ENCODE results near the gene ZNF341.

The ZNF341 gene

DNA sequence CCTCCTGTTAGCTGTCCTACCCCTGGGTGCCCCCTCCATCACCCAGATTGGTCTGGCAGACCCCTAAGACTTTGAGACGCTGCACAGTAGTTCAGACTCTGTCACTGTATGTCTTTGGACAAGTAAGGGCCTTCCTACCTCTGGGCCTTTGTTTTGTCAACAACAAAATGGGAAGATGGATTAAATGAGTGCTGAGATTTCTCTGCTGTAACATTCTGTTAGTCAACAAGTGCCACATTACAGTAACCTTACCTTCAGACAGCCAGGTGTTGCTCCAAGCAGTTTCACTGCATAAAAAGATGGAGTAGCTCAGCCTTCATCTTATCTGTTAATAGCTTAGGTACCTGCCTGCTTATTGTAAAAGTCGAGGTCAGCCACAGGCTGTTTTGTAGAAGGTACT is 95.3 kb downstream of the ZNF341 start:
- DNase-seq: no peak

DNA sequence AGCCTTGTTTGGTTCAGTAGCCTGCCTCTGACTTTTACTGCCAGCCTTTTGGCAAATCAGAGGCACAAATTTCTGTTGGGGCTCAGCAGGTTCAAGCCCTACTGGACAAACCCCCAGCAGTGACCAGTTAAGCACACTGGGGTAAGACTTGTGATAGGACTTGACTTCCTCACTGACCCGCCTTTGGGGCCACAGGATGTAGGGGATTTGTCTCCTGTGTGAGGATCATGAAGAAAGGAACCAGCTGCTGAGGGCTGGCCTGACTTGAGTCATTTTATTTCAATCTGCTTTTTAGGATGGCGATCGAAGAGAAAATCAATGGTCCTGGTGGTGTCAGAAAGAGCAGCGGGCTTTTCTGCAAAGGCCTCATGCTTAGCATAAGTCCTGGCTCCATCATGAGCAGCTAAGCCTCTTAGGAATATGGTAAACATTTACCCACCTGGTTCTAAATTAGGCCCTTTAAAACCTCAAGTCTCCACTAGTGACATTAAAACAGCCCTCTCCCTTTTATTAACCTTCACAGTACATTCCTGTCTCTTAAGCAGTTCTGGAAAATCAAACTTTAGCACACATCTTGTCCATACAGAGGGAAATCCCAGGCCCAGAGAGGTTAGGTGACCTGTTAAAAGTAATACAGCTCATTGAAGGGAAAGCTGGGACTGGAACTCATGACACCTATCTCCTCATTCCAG is 96.0 kb downstream of the ZNF341 start:
- DNase-seq: no peak

DNA sequence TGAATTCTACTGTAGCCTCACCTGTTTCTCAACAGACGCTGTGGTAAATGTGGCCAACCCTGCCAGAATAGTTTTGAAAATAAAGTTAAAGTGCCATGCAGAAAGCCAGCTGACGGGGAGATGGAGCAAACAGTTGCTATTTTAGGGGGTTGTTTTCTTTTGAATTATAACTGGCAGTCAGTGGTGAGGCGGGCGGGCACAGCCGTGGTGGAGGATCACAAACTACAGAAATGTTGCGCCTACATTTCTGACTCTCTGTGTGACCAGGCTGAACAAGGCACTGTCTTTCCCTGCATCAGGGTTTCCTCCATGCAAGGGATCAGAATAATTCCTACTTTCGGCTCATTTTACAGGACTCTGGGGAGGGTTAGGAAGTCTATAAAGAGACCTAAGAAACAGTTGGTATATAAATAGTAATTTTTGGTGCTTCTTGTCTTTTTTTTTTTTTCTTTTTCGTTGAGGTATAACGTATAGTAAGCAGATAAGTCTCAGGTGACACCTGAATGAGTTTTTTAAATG is 96.6 kb downstream of the ZNF341 start:
- DNase-seq: no peak

DNA sequence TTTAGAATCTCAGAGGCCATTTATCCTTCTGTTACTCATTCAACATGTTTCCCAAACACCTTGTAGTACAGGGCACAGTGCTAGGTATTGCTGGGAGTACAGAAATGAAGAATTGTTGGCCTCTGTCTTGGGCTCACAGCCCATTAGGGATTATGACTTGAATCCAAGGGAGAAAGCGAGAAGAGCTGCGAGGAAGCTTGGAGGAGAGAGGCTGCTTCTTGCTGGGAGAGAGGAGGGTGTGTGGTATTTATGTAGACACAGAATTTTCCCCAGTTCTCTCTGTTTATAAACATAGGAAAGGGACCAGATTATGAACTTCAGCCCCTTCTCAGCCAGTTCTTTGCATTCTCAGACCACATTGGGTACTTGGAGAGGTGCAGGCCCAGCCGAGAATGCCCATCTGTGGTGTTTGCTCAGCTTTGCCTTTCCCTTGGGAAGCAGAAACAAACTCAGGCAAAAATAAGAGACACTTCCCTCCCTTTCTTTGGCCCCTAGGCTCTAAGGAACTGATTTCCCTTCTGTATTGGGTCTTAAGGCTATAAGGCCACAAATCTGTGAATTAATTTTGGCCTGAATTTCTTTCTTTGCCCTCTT is 97.3 kb downstream of the ZNF341 start:
- DNase-seq: no peak

DNA sequence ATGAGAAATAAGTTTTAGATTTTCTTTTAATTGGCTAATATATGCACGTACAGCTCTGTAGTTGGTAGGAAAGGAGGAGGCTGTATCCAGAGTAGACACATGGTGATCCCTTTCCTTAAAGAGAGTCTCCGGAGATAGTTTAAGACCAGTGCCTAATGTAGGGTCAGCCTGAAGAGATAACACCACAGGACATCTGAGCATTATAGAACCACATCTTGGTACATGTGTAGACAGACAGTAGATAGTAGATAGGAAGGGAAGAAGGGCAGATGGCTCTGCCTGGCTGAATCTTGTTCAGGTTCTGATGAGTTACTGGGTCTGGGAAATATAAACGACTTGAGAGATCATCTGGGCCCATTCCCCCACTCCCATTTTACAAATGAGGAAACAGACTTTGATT is 97.8 kb downstream of the ZNF341 start:
- no peak for DNase-seq

DNA sequence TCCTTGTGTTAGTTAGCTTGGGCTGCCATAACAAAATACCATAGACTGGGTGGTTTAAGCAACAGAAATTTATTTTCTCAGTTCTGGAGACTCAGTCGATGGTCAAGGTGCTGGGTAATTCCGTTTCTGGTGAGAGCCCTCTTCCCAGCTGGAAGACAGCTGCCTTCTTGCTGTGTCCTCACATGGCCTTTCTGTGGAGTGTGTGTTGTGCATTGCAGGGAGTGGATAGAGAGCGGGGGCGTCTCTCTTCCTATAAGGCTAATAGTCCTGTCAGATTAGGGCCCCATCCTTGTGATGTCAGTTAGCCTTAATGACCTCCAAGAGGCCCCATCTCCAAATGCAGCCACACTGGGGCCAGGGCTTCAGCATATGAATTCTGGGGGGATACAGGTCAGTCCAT is 98.6 kb downstream of the ZNF341 start:
- DNase-seq: no peak

DNA sequence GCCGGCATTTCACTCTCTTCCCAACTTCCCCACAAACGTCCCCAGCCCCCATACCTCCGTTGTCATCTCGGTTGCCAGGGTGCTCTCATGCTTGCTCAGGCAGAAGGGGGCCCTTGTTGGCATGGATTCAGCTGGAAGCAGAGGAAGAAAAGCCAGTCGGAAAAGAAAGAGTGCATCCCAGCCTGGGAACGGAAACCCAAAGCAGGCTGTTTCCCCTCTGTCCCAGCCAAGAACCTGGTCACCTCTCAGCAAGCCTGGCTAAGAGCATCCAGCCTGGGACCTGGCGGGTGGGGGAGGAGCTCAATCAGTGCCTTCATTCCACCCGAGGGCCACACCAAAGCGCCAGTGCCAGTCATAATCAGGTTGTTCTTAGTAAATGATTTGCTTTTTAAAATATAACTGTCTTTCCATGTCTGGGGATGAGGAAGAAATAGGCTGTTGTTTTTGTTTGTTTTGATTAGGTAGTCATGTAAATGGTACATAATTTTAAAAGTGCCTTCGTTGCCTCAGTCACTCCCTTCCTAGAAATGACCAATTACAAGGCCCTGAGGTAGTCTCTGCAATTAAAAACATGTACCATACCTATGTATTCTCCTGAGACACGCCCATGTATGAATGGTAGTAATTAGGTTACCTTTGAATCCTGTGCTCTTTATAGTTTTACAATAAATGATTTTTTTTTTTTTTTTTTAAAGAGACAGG is 100.5 kb downstream of the ZNF341 start:
- DNase-seq: no peak

DNA sequence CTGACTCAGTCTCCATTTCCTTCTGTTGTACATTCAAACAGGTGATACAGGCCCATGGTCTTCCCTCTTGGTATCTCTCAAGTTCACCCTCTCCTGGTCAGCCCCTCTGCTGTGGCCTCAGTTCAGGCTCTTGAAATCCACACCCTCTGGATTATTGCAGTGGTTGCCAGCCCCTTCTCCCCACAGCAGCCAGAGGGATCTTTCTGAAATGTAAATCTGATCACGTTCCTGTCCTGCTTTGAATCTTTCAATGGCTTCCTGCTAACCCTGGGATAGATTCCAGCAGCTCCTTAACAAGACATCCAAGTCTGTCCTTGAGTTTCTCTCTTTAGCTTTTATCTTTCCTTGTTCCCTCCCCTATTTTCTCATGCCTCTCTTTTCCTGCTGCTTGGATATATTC is 101.5 kb downstream of the ZNF341 start:
- DNase-seq: no peak

DNA sequence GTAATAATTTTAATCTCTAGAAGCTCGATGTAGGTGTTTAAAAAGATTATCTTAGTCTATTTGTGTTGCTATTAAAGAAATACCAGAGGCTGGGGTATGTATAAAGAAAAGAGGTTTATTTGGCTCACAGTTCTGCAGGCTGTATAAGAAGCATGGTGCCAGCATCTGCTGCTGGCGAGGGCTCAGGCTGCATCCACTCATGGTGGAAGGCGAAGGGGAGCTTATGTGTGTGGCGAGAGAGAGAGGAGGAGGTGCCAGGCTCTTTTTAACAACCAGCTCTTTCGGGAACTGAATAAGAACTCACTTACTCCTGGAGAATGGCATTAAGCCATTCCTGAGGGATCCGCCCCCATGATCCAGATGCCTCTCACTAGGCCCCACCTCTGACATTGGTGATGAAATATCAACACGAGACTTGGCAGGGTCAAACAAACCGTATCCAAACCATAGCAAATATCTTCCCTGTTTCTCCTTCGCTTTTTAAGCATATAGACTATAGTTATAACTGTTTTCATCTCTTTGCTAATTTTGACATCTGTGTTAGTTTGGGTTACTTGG is 103.9 kb downstream of the ZNF341 start:
- no peak for DNase-seq

DNA sequence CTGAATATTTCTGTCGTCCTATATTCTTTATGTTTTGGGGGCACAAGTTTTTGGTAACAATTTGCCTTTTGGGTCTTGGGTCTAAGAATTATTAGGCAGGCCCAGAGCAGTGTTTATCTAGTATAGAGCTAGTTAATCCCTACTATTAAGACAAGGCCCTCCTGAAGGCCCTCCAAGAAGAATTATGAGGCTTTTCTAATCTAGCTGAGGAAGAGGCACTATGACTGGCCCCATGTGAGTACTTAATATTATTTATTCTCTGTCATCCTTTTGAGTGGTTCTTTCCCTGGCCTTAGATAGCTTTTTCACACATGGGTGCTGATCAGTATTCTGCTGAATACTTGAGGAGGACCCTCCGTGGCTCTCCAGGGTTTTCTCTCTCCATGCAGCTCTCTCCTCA is 104.5 kb downstream of the ZNF341 start:
- no peak for DNase-seq

DNA sequence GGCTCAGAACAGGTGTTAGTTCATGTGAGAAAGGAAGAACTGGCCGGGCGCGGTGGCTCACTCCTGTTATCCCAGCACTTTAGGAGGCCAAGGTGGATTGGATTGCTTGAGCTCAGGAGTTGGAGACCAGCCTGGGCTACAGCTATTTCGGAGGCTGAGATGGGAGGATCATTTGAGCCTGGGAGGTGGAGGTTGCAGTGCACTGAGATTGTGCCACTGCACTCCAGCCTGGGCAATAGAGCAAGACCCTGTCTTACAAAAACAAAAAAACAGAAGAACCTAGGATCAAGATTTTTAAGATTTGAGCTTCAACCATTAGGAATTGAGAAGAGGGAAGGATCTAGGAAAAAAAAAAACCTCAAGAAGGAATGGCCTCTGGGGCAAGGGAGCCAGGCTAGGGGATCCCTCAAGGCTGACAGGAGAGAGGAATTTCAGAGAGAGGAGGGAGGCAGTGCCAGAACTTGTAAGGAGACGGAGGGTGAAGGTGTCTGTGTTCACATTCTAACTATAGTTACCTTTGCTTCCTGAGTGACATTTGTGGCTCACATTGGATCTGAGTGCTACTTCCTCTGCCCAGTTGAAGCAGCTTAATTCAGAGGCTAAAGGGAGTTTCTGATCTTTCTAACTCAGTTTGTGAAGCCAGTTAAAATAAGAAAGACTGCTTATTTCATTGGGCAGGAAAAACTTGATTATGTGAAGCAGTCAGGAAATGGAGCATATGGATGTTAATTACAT is 105.5 kb downstream of the ZNF341 start:
- DNase-seq: no peak

DNA sequence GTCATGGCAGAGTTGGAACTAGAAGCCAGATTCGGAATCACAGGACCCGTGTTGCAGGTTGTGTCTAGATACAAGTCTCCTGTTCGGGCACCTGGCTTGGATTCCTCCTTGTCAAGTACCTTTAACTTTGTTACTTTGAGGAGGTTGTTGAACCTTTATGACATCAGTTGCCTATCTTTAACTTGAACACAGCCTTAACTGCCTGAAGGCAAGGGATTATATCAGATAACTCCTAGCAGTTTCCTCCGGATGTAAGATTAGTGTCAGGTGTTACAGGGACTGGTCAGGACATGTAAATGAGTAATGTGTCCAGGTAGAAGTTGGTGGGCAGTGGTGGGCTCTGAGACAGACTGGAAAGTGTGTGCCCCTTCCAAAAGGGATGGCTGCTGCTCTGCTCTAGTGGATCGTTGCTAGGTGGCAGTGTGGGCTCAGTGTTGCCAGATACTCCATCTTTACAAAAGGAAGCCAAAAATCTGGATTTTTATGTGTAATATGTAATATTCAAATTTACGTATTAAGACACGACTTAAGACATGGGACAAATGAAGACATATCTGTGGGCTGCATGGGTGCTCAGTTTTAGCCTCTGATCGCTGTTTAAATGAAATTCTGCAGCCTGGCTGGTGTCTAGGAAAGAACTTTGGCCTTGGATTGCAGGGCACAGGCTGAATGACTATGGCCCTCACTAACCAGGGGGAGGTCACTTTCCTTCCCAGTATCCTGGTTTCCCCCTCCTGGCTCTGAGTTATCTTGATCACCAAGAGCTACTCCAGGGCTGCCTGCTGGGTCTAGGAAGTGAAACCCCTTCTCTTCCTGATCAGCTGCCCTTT is 106.5 kb downstream of the ZNF341 start:
- DNase-seq: no peak

DNA sequence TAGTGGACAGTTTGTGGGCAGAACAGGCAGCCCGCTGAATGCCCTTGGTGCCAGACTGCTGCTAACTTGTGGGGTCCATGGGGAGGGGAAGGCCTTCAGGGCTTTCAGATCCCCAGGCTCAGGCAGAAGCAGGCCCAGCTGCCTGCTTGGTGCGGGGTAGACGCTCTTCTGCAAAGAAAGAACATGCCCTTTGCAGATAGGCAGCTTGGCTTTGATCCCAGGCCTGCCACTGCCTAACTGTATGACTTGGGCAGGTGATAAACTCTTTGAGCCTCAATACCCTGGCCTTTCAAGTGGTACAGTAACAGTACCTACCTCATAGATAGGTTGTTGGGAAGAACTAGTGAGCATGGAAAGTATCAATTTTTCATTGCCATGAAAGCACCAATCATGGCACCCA is 107.8 kb downstream of the ZNF341 start:
- peak; percentile 31 for DNase-seq

DNA sequence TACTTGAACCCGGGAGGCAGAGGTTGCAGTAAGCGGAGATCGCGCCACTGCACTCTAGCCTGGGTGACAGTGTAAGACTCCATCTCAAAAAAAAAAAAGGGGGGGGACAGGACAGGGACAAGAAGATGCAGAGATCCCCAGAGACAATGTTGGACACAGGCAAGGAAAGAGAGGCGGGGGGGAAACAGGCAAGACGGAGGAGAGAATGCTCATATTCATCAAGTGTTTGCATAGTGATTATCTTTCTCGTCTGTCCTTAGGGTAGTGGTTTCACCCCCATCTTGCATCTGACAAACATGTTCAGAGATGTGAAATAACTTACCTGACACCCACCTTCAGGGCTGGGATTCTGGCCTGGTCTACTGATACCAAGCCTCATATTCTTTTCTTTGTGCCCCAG is 108.4 kb downstream of the ZNF341 start:
- DNase-seq: no peak

DNA sequence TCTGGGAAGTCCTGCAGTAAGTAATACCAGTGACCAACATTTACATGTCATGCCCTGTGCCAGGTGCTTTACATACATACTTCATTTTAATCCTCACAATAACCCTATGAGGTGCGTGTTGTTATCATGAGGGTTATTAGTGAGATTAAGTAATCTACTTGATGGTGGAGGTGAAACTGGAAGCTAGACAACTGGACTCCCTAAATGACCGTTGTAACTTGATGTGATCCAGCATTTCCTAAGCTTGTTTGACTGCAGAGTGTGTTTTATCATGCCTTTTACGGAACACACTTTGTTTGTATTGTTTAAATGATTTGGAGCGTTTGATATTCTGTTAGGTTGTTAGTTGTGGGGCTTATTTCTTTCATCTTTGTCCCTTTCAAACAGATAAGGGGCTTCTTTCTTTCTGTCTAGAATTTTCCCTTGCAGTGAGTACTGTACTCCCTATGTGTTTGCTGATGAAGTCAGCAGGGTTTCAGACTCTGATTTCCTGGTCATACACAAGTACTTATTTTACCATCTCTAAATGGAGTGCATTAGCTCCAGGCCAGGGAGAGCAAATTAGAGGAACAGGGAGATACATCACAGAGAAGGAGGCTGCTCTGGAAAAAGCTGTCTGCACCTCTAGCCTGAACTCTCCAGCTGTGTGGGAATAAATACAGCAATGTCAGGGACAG is 109.1 kb downstream of the ZNF341 start:
- no peak for DNase-seq

DNA sequence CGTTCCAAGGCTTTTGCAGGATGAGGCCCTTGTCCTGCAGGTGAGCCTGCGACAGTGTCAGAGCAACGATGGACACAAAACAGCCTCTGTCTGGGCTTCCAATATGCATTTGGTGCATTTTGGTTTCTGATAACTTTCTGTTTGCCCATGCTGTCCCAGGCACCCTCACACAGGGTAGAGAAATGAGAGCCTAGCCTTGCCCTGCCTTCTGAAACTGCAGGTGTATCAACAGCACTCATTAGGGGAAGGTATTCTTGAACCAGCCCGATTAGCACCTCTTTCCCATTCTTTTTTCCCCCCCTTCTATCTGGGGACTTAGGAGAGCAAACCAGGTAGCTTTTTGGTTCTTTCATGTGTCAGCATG is 109.6 kb downstream of the ZNF341 start:
- no peak for DNase-seq

Data from RPMI8226 (cell line).